Right lobe of liver (tissue), 4 donors: ENCODE measurements around the gene RARS2.

Source experiments
- POLR2A ChIP-seq: fragments of 450-650 bp; IDR thresholded peaks from one replicate; pipeline ENCODE4 v1.6.1; 2017; ENCODE audit warnings: antibody characterized with exemption, mild to moderate bottlenecking
- TF ChIP-seq, protein P1 (sequence below), 4 donors: fragments of 200-600 bp in 3 of 4; fragments of 450-650 bp in 1 of 4; IDR thresholded peaks; one replicate each; pipeline versions ENCODE4 v1.5.1 to v1.8.0; 2016 to 2022; ENCODE audit warnings: antibody characterized with exemption in 4 of 4, mild to moderate bottlenecking in 2 of 4
- donor health status: DM: no; HTN: no; CAD: no.
- donor health status: DM: no; HTN: no; CAD: no.
- donor health status: DM: no; HTN: yes; CAD: no.

DNA sequence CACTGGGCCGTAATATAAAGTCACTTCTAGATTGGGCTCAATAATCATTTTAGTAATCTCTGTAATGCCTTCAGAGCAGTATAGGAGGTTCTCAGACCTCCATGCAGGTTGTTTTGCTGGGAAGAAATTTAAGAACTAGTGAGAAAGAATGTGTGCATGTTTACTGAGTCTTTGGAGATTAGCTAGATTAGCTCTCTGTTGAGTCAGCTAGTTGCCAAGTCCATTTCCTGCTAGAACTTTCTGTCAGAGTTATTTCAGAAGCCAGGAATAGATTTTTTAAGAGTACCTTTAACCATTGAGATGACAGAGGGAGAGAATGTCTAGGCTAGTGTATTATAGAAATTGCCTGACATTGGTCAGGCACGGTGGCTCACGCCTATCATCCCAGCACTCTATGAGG is 33.5 kb upstream of the RARS2 start:
- TF ChIP-seq POLR2A = no peak
- TF ChIP-seq, protein P1, sequence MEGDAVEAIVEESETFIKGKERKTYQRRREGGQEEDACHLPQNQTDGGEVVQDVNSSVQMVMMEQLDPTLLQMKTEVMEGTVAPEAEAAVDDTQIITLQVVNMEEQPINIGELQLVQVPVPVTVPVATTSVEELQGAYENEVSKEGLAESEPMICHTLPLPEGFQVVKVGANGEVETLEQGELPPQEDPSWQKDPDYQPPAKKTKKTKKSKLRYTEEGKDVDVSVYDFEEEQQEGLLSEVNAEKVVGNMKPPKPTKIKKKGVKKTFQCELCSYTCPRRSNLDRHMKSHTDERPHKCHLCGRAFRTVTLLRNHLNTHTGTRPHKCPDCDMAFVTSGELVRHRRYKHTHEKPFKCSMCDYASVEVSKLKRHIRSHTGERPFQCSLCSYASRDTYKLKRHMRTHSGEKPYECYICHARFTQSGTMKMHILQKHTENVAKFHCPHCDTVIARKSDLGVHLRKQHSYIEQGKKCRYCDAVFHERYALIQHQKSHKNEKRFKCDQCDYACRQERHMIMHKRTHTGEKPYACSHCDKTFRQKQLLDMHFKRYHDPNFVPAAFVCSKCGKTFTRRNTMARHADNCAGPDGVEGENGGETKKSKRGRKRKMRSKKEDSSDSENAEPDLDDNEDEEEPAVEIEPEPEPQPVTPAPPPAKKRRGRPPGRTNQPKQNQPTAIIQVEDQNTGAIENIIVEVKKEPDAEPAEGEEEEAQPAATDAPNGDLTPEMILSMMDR (IDR thresholded peaks at IDR 0.05) = no peak
